Inflammatory macrophage treated with lipopolysaccharide for 4 hours (primary cell): Measurements from ENCODE around the gene CCS.
"Not testable (repeated sequence)": the region's sequence is repeated elsewhere in the genome, so short reads cannot be mapped to it uniquely, and the experiment has no call there.

Experiments used
- DNase-seq: peaks from one replicate; pipeline ENCODE4 v3.0.0-alpha.2; 2020

Gene CCS

GRCh38 chr11:66592457-66593302 is at the start of gene CCS, which contains the start of gene CCDC87:
Gene CCS (plus strand): TSS chr11:66593185. CDS start chr11:66593262, 77 bp downstream.
Gene CCDC87 (minus strand): TSS chr11:66593063. CDS start chr11:66593015, 48 bp downstream.
- DNase-seq = peak; percentile 97

GRCh38 chr11:66543263-66544107 is 49.5 kb upstream of the CCS start:
- peak; percentile 42 for DNase-seq

GRCh38 chr11:66544952-66545351 is 48.0 kb upstream of the CCS start:
- DNase-seq = not testable (repeated sequence)

GRCh38 chr11:66545701-66546367 is 47.2 kb upstream of the CCS start, which contains the start of gene ZDHHC24:
Gene ZDHHC24 (minus strand): TSS chr11:66546048. CDS start chr11:66546003, 45 bp downstream.
- DNase-seq = peak; percentile 99

- DNase-seq = no peak
Measured at GRCh38 chr11:66546368-66546965, 46.5 kb upstream of the CCS start, which contains the start of gene ACTN3. Gene ACTN3 (plus strand): TSS chr11:66546903. CDS start chr11:66546938, 35 bp downstream.

GRCh38 chr11:66546966-66547661 is 45.9 kb upstream of the CCS start:
- no peak for DNase-seq

GRCh38 chr11:66547662-66548009 is 45.3 kb upstream of the CCS start:
- DNase-seq = no peak

- no peak for DNase-seq
Measured at GRCh38 chr11:66548041-66548440, 44.9 kb upstream of the CCS start.

GRCh38 chr11:66548774-66549630 is 44.0 kb upstream of the CCS start:
- DNase-seq = no peak

- DNase-seq = no peak
Measured at GRCh38 chr11:66549696-66550095, 43.3 kb upstream of the CCS start.

- DNase-seq = no peak
Measured at GRCh38 chr11:66550887-66551286, 42.1 kb upstream of the CCS start.

- no peak for DNase-seq
Measured at GRCh38 chr11:66554602-66555001, 38.4 kb upstream of the CCS start.

GRCh38 chr11:66555416-66555815 is 37.6 kb upstream of the CCS start:
- DNase-seq = no peak

- DNase-seq = no peak
Measured at GRCh38 chr11:66556086-66556485, 36.9 kb upstream of the CCS start.

- no peak for DNase-seq
Measured at GRCh38 chr11:66557733-66558326, 35.2 kb upstream of the CCS start.

- DNase-seq = no peak
Measured at GRCh38 chr11:66559142-66559865, 33.7 kb upstream of the CCS start.

- DNase-seq = no peak
Measured at GRCh38 chr11:66559866-66560676, 32.9 kb upstream of the CCS start.

GRCh38 chr11:66561178-66561974 is 31.6 kb upstream of the CCS start:
- DNase-seq = no peak
